WTC11 (cell line): ENCODE results near the gene INTS15.

Experiments used
- NFE2L1 ChIP-seq: sonication (generic); formaldehyde crosslinking; IDR thresholded peaks from 2 replicates; pipeline ENCODE4 v1.8.1; 2023; ENCODE audit warnings: missing genetic modification reagents
- SP1 ChIP-seq: sonication (generic); formaldehyde crosslinking; conservative IDR thresholded peaks from 2 replicates; pipeline ENCODE4 v1.8.1; 2022; ENCODE audit warnings: missing genetic modification reagents
- TP53 ChIP-seq: sonication (generic); formaldehyde crosslinking; IDR thresholded peaks from 2 replicates; pipeline ENCODE4 v1.8.1; 2023; ENCODE audit warnings: mild to moderate bottlenecking, missing genetic modification reagents
- ZNF317 ChIP-seq: sonication (generic); formaldehyde crosslinking; IDR thresholded peaks from 2 replicates; pipeline ENCODE4 v1.8.1; 2023; ENCODE audit warnings: low read depth, mild to moderate bottlenecking, moderate library complexity, missing genetic modification reagents, borderline replicate concordance
- ZNF396 ChIP-seq: fragments of 250-450 bp; sonication (Bioruptor Pico); IDR thresholded peaks from 2 replicates; pipeline ENCODE4 v1.8.0; 2021; ENCODE audit warnings: mild to moderate bottlenecking, moderate library complexity, borderline replicate concordance
- TF ChIP-seq, protein P1 (sequence below): sonication (generic); formaldehyde crosslinking; IDR thresholded peaks from 2 replicates; pipeline ENCODE4 v1.8.0; 2022; ENCODE audit warnings: mild to moderate bottlenecking, missing genetic modification reagents

DNA sequence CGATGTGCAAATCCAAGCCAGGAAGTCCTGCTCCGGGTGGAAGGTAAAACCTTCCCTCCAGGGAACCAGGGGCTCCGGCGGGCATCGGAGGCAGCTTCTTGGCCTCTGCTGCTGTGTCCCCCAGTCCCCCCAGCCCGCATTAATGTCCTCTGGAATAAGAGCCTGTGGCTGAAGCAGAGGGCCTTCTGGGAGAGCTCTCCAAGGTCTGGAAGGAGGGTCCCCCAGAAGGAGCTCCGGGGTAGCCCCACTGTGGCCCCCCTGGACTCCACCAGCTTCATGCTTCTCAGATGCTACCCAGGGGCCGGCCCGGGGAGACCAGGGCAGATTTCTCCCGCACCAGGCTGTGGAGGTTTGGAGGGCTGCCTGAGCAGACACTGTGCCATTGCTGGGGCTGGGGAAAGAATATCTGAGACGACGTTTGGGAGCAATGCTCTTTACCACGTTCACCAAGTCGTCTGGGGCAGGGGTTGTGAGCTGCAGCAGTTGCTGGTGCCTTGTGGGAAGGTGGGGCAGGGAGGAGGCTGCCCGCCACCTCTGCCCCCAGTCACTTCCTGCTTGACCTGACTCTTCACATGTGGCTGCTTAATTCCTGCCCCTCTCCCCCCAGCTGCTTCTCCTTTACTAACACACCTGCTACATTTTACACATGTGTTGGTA is 33.9 kb downstream of the INTS15 start:
- no peak for TF ChIP-seq NFE2L1 (CRISPR knock-in tag)
- TF ChIP-seq TP53 (CRISPR knock-in tag), result no peak
- TF ChIP-seq, protein P1, sequence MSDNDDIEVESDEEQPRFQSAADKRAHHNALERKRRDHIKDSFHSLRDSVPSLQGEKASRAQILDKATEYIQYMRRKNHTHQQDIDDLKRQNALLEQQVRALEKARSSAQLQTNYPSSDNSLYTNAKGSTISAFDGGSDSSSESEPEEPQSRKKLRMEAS (CRISPR knock-in tag), result no peak
- no peak for TF ChIP-seq SP1 (CRISPR knock-in tag)
- no peak for TF ChIP-seq ZNF396 (CRISPR knock-in tag)
- TF ChIP-seq ZNF317 (CRISPR knock-in tag), result no peak
